Measurements from ENCODE around the gene ZNF607.

GRCh38 chr19:37719927-37720265, 335 bp upstream of the ZNF607 start:
- no peak for TF ChIP-seq EZH2phosphoT487 (IDR thresholded peaks at IDR 0.05)
- TF ChIP-seq CTCF (IDR thresholded peaks at IDR 0.05) = peak; percentile 18
